ENCODE results near the gene NAT10. TPM values are rescaled to one million over a fixed set of nuclear protein-coding genes. Genes with fewer than 3 reads are reported as not detected.

Gene NAT10
- total RNA-seq, 6 donors from 2014 or later: 19.3 to 69.1 (median 32.5) TPM

GRCh38 chr11:34194576-34195335 is 89.3 kb downstream of the NAT10 start:
- Histone ChIP-seq H3K4me3 (no peak overlapping the region), H3K36me3 (no peaks in the 10 kb centered on the region), H3K27me3 (no peaks in the 10 kb centered on the region), H3K27ac (no peak overlapping the region), H3K4me1 (no peaks in the 10 kb centered on the region), H3K9me3 (no peaks in the 10 kb centered on the region)
- no peak for DNase-seq
- TF ChIP-seq POLR2A (IDR thresholded peaks at IDR 0.05) (no peak), POLR2AphosphoS5 (IDR thresholded peaks at IDR 0.05) (no peak), CTCF (IDR thresholded peaks at IDR 0.05) (no peak), EP300 (IDR thresholded peaks at IDR 0.05) (no peak)
- no peak for ATAC-seq (ENCODE audit: low FRiP score in 2 of 2)
- WGBS, 2 donors: 84 to 97% methylated on average over 12 to 13 of the region's 13 CpGs

Small RNAs within 50 kb of the gene (small RNA-seq; reads per million reads assigned to genes)
- gene RF00019: 0 reads per million in 4 donors

Other genes starting within 250 kb of the NAT10 start
- gene LMO2, start 213.6 kb upstream of the NAT10 start, total RNA-seq: 10 to 100 TPM in 5 of 6 donors, 1 to 10 TPM in 1; 7.3 to 58.5 (median 34.1) TPM
- 100 to 1,000 TPM; 144 to 265 (median 153) TPM for gene CAPRIN1, start 53.9 kb upstream of the NAT10 start, total RNA-seq